Left ventricle myocardium inferior (tissue), 1 donor: ENCODE measurements around the gene MALRD1. TPM values are rescaled to one million over a fixed set of nuclear protein-coding genes. Genes with fewer than 3 reads are reported as not detected.

Source experiments
- DNase-seq: peaks from one replicate; pipeline ENCODE4 v3.0.0-alpha.2; 2020
- H3K27ac ChIP-seq: fragments of 200-600 bp; replicated peaks from 2 replicates; pipeline ENCODE4 v1.8.0; 2021
- H3K27me3 ChIP-seq: fragments of 200-600 bp; 2 replicates; pipeline ENCODE4 v1.8.0; 2021; ENCODE audit warnings: low read depth
- H3K36me3 ChIP-seq: fragments of 200-600 bp; 2 replicates; pipeline ENCODE4 v1.8.0; 2021
- H3K4me1 ChIP-seq: fragments of 200-600 bp; 2 replicates; pipeline ENCODE4 v1.8.0; 2021
- H3K4me3 ChIP-seq: fragments of 200-600 bp; 2 replicates; pipeline ENCODE4 v1.8.0; 2021; ENCODE audit warnings: mild to moderate bottlenecking, moderate library complexity
- H3K9me3 ChIP-seq: fragments of 200-600 bp; replicated peaks from 2 replicates; pipeline ENCODE4 v1.8.0; 2021
- CTCF ChIP-seq: fragments of 200-600 bp; IDR thresholded peaks from 2 replicates; pipeline ENCODE4 v1.8.0; 2021; ENCODE audit warnings: antibody characterized with exemption, mild to moderate bottlenecking, borderline replicate concordance
- intact Hi-C: fragments of 100-400 bp; cut with micrococcal nuclease; formaldehyde crosslinking; loops from one replicate; pipeline ENCODE4 v1.11.0; 2022
- total RNA-seq: library from RNA; stranded (reverse); fragmentation: NEBNext Ultra II Directional; extraction: Animal tissue kit (Norgen Biotek cat#: 25700); gene quantifications from one replicate; pipeline ENCODE4 v1.2.1, GENCODE V29; 2021
- donor health status: DM: no; HTN: yes; CAD: no; lungs with severe emphysema.

MALRD1 gene
- total RNA-seq, 1 donor from 2014 or later, result 0.47 TPM

- H3K4me3 ChIP-seq, result no peak overlapping the region
- intact Hi-C loops, result no loop called here
- no peaks in the 10 kb centered on the region for H3K27me3 ChIP-seq
- H3K9me3 ChIP-seq, result peaks cover 22% of the 10 kb centered on the region
- H3K36me3 ChIP-seq, result no peaks in the 10 kb centered on the region
- DNase-seq, result no peak
- H3K27ac ChIP-seq, result no peak overlapping the region
- TF ChIP-seq CTCF, result no peak
- no peaks in the 10 kb centered on the region for H3K4me1 ChIP-seq
Observed at GRCh38 chr10:19518109-19518508, 469.5 kb downstream of the MALRD1 start.

GRCh38 chr10:19518632-19519031 is 470.0 kb downstream of the MALRD1 start:
- H3K4me1 ChIP-seq, result no peaks in the 10 kb centered on the region
- peaks cover 22% of the 10 kb centered on the region for H3K9me3 ChIP-seq
- intact Hi-C loops, result no loop called here
- H3K36me3 ChIP-seq, result no peaks in the 10 kb centered on the region
- H3K4me3 ChIP-seq, result no peak overlapping the region
- no peaks in the 10 kb centered on the region for H3K27me3 ChIP-seq
- TF ChIP-seq CTCF, result no peak
- no peak for DNase-seq
- H3K27ac ChIP-seq, result no peak overlapping the region

- Histone ChIP-seq H3K36me3 (no peaks in the 10 kb centered on the region), H3K4me1 (no peaks in the 10 kb centered on the region), H3K27me3 (no peaks in the 10 kb centered on the region), H3K4me3 (no peak overlapping the region), H3K9me3 (no peaks in the 10 kb centered on the region), H3K27ac (no peak overlapping the region)
- TF ChIP-seq CTCF, result no peak
- intact Hi-C loops, result no loop called here
- no peak for DNase-seq
Observed at GRCh38 chr10:19531324-19531723, 482.7 kb downstream of the MALRD1 start.

- Histone ChIP-seq H3K4me1 (no peaks in the 10 kb centered on the region), H3K9me3 (no peaks in the 10 kb centered on the region), H3K27ac (no peak overlapping the region), H3K4me3 (no peak overlapping the region), H3K27me3 (no peaks in the 10 kb centered on the region), H3K36me3 (no peaks in the 10 kb centered on the region)
- intact Hi-C loops, result no loop called here
- no peak for TF ChIP-seq CTCF
- no peak for DNase-seq
Observed at GRCh38 chr10:19532411-19532810, 483.8 kb downstream of the MALRD1 start.

- DNase-seq, result no peak
- H3K4me3 ChIP-seq, result no peak overlapping the region
- no peak for TF ChIP-seq CTCF
- intact Hi-C loops, result no loop called here
- H3K27me3 ChIP-seq, result no peaks in the 10 kb centered on the region
- no peaks in the 10 kb centered on the region for H3K9me3 ChIP-seq
- H3K4me1 ChIP-seq, result no peaks in the 10 kb centered on the region
- no peaks in the 10 kb centered on the region for H3K36me3 ChIP-seq
- H3K27ac ChIP-seq, result no peak overlapping the region
Observed at GRCh38 chr10:19541299-19541698, 492.7 kb downstream of the MALRD1 start.

GRCh38 chr10:19546224-19546623 is 497.6 kb downstream of the MALRD1 start:
- DNase-seq, result no peak
- TF ChIP-seq CTCF, result no peak
- H3K27ac ChIP-seq, result no peak overlapping the region
- H3K36me3 ChIP-seq, result no peaks in the 10 kb centered on the region
- no peaks in the 10 kb centered on the region for H3K4me1 ChIP-seq
- H3K9me3 ChIP-seq, result peaks cover 6% of the 10 kb centered on the region
- H3K27me3 ChIP-seq, result no peaks in the 10 kb centered on the region
- intact Hi-C loops, result no loop called here
- H3K4me3 ChIP-seq, result no peak overlapping the region
